GM12878 (cell line): ENCODE measurements around the gene CCT6B. TPM values are rescaled to one million over a fixed set of nuclear protein-coding genes. Genes with fewer than 3 reads are reported as not detected.

Experiments
- FOXK2 ChIP-seq: fragments of 450-650 bp; IDR thresholded peaks from 2 replicates; pipeline ENCODE4 v1.6.1; 2017; ENCODE audit warnings: mild to moderate bottlenecking, moderate library complexity
- HDGF ChIP-seq: fragments of 450-650 bp; IDR thresholded peaks from 2 replicates; pipeline ENCODE4 v1.6.1; 2016; ENCODE audit warnings: antibody characterized with exemption
- IKZF1 ChIP-seq: fragments of 450-650 bp; conservative IDR thresholded peaks from 2 replicates; pipeline ENCODE4 v1.6.1; 2017; ENCODE audit warnings: antibody characterized with exemption, mild to moderate bottlenecking
- RUNX3 ChIP-seq: IDR thresholded peaks from 2 replicates; pipeline ENCODE4 v1.6.1; 2012; ENCODE audit warnings: low read length, inconsistent platforms
- polyA plus RNA-seq, 11 experiments: library from polyadenylated mRNA; depleted of rRNA in 4 of 11; unstranded in 6 of 11; stranded (reverse) in 5 of 11; fragments of >200 nt; fragmentation: Nextera tagmentation in 4 of 11; fragmentation: Illumina TruSeq in 1 of 11; extraction: Ambion mirVana in 4 of 11; extraction: Trizol in 1 of 11; gene quantifications; 1 replicate in 1 of 11; 2 replicates in 10 of 11; pipeline versions ENCODE4 v1.2.1 to v1.2.3, GENCODE V29; 2011 to 2016; ENCODE audit warnings: inconsistent platforms in 2 of 11, missing spikeins in 2 of 11, low read depth in 1 of 11
- total RNA-seq, 4 experiments: library from RNA; depleted of rRNA in 3 of 4; stranded (reverse); fragments of >200 nt in 3 of 4; fragmentation: Illumina TruSeq in 1 of 4; extraction: Trizol in 1 of 4; gene quantifications; 2 replicates each; pipeline versions ENCODE4 v1.2.1 to v1.2.3, GENCODE V29; 2013 to 2021
- TF ChIP-seq, protein P1 (sequence below): fragments of 450-650 bp; IDR thresholded peaks from 2 replicates; pipeline ENCODE4 v1.6.1; 2017; ENCODE audit warnings: mild to moderate bottlenecking, moderate library complexity
- TF ChIP-seq, protein P2 (sequence below): IDR thresholded peaks from 2 replicates; pipeline ENCODE4 v1.6.1; 2012; ENCODE audit warnings: low read depth, low read length, improper control_type of control experiment

Gene CCT6B
- total and polyA plus RNA-seq, 10 of the 15 experiments (the other 5 are each of a cell fraction or from before 2014, with no cell fraction given) = 1.6 to 6.1 (median 2.6) TPM

DNA sequence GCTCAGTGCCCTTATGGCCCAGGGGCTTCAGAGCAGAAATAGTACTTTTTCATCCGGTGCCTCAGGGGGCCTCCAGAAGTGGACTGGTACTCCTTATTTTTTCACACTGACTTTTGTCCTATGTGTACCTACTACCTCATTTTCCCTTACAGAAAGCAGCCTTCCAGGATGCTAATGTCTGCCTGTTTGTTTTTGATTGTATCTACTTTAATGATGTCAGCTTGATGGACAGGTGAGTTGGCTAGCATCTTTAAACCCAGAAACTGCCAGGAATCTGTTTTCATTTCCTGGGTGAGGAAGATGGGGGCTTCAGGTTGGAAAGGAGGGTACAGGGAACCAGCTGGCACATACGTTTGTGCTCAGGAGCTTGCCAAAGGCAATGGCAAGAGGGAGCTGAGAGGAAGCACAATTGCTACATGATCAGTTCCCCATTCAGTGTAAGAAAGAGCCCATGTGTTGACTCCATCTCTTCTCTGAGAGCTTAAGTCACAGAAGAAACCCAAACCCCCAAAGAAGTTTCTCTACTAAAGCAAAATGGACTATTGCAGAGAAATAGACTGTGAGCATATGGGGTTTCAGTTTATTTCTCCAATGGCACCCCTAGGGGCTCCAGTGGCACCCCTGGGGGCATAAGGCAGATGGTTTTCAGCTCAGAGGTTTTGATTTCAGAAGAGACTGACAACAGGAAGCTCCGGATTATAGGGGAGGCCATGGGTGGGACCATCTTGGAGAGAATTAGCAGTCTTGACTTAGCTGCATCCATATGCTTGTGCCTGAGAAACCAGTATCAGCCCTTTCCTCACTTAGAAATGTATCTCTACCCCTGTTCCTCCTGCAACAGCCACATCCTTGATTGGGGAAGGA is 35.4 kb upstream of the CCT6B start (continued):
- no peak for TF ChIP-seq IKZF1
- TF ChIP-seq, protein P1, sequence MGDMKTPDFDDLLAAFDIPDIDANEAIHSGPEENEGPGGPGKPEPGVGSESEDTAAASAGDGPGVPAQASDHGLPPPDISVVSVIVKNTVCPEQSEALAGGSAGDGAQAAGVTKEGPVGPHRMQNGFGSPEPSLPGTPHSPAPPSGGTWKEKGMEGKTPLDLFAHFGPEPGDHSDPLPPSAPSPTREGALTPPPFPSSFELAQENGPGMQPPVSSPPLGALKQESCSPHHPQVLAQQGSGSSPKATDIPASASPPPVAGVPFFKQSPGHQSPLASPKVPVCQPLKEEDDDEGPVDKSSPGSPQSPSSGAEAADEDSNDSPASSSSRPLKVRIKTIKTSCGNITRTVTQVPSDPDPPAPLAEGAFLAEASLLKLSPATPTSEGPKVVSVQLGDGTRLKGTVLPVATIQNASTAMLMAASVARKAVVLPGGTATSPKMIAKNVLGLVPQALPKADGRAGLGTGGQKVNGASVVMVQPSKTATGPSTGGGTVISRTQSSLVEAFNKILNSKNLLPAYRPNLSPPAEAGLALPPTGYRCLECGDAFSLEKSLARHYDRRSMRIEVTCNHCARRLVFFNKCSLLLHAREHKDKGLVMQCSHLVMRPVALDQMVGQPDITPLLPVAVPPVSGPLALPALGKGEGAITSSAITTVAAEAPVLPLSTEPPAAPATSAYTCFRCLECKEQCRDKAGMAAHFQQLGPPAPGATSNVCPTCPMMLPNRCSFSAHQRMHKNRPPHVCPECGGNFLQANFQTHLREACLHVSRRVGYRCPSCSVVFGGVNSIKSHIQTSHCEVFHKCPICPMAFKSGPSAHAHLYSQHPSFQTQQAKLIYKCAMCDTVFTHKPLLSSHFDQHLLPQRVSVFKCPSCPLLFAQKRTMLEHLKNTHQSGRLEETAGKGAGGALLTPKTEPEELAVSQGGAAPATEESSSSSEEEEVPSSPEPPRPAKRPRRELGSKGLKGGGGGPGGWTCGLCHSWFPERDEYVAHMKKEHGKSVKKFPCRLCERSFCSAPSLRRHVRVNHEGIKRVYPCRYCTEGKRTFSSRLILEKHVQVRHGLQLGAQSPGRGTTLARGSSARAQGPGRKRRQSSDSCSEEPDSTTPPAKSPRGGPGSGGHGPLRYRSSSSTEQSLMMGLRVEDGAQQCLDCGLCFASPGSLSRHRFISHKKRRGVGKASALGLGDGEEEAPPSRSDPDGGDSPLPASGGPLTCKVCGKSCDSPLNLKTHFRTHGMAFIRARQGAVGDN = no peak
- no peak for TF ChIP-seq HDGF
- TF ChIP-seq RUNX3 = no peak
- TF ChIP-seq, protein P2, sequence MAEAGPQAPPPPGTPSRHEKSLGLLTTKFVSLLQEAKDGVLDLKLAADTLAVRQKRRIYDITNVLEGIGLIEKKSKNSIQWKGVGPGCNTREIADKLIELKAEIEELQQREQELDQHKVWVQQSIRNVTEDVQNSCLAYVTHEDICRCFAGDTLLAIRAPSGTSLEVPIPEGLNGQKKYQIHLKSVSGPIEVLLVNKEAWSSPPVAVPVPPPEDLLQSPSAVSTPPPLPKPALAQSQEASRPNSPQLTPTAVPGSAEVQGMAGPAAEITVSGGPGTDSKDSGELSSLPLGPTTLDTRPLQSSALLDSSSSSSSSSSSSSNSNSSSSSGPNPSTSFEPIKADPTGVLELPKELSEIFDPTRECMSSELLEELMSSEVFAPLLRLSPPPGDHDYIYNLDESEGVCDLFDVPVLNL = no peak
- no peak for TF ChIP-seq FOXK2
